Measurements from ENCODE around the gene MTPN.

MTPN gene

GRCh38 chr7:135920478-135920877 lies 56.7 kb downstream of the MTPN start:
- no peak for DNase-seq

GRCh38 chr7:135919071-135919841 lies 57.9 kb downstream of the MTPN start:
- no peak for DNase-seq

DNA sequence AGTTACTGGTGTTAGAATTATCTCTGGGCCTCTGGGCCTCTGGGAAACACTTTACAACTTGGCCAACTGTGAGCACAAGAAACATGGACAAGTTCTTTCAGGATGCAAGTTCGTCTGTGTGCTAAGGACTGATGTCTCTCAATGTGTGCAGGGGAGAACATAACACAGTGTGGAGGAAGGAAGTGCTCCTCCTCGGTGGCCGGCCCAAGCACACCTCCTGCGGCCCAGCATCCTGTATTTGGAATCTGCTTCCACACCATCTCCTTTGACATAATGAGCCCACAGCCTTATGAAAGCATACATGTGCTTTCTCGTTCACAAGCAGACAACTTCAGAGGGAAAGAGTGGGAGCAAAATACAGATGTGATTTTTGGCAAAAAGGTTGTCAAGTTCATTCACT lies 59.0 kb downstream of the MTPN start:
- DNase-seq: no peak

DNA sequence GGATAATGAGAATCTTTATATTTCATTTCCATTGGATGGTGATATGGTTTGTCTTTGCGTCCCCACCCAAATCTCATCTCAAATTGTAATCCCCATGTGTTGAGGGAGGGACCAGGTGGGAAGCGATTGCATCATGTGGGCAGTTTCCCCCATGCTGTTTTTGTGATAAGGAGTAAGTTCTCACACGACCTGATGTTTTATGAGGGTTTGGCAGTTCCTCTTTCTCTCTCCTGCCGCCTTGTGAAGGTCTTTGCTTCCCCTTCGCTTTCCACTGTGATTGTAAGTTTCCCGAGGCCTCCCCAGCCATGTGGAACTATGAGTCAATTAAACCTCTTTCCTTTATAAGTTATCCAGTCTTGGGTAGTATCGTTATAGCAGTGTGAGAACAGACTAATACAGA lies 59.4 kb downstream of the MTPN start:
- no peak for DNase-seq

DNA sequence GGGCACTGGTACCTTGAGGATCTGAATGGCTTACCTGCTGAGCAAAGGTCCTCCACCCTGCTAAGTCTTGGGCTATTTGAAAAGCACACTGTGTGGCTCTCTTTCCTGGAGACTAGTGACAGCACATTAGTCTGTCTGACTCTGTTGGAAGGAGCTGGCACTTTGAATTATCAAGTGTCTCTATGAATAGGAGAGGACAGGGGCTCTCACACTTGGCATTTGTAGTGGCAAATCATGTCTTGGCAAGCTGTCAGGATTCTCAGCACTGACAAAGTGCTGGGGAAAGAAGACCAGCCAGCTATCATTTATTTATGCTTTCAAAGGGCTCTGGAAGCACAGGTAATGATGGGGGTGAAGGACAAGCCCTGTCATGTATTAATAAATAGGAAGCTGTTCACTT lies 62.8 kb downstream of the MTPN start:
- DNase-seq: no peak

GRCh38 chr7:135913404-135913803 lies 63.8 kb downstream of the MTPN start:
- no peak for DNase-seq

DNA sequence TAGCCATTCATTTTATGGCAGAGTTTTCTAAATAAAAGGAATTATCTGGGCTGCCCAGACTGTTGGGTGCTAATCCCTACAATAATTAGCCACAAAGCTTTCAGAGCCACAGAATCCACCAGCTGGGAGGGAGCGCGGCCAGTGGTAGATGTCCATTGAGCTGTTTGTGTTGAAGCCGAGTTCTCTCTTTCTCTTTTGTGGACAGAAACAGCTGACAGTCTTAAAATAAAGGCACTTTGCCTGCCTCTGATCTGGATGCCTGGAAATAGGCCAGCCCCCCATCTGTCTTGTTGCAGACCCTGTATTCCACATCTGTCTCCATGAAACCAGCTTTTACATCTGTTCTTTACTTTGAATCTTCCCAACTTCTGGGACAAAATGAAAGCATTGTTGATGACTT lies 66.1 kb downstream of the MTPN start:
- no peak for DNase-seq

DNA sequence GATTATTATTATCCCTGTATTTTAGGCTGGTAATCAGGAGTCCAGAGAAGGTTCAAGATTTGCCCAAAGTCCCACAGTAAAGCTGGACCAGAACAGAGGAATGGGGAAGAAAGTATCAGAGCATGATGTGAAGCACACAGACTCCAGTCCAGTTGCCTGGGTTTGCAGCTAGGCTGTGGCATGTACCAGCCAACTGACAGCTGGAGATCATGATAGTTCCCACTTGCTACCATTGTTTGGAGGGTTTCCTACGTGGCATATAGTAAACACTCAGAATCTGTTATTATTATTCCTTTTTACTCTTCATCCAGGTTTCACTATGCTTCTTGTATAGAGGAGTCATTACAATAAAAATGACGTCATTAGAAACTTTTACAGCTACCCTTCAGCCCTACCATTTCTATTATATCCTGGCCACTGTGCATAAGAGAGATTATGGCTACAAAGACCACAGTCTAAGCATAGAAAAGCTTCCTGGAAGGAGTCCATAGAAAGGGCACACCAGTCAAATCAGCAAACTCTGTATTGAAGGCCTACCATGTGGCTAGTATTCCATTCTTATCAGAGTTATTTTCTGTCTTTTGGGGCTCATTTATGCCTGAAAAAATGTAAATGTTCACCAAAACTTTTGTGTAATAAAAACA lies 66.6 kb downstream of the MTPN start:
- no peak for DNase-seq

DNA sequence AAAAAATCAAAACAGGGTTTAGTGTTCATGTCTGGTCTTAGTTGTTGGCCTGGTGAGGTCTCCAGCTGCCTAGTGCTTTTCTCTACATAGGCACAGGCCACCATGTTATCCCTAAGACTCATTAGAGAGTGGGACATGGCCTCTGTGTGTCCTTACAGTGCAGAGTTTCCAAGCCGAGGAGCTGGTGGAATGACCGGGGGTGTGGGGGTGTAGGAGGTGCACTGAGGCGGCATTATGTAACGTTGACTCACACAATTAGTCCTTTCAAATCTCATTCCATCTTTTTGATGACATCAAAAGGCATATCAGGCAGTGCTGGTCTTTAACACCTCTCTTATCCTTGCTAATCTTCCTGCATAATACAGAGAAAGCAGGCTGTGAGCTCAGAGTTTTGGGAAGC lies 71.3 kb downstream of the MTPN start:
- DNase-seq: no peak

- no peak for DNase-seq
These were observed 71.8 kb downstream of the MTPN start for GRCh38 chr7:135905355-135905754.

- DNase-seq: no peak
These were observed 72.9 kb downstream of the MTPN start for GRCh38 chr7:135904282-135904681.

DNA sequence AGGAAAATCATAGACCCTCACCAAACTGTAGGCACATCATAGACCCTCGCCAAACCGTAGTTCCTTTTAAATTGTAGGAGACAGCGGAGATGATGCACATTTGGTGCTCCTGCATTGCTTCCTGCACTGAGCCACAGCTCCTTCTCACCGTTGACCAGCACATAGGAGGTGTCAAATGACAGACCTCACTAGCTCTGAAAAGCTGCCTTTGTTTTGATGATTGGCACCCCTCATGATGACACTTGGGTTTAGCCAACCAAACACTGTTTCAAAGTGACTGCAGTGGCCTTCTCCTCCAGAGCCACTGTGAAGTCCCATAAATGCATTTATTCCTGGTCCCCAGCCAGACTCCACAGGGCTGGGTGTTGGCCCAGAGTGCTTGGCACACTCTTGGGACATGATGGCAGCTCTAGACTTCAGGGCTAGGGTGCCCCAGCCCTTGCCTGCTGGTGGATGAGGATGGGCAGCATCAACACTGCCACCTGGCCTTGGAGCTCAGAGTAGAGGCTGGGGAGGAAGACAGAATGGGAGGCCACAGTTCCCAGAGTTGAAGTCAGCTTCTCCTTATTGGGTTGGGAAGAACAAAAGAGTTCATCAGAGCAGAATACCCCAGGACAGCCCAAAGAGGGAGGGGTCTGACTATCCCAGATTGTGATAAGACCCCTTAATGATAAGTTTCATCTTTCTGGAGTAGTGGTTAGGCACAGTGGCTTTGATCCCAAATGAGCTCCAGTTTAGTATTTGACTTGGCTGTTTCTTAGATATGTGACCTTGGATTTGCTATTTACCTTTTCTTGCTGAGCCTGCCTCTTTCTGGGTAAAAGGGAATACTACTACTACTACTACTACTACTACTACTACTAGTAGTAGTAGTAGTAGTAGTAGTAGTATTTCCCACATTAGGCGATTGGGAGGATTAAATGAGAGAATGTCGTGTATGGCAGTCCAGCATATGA lies 75.3 kb downstream of the MTPN start:
- no peak for DNase-seq

DNA sequence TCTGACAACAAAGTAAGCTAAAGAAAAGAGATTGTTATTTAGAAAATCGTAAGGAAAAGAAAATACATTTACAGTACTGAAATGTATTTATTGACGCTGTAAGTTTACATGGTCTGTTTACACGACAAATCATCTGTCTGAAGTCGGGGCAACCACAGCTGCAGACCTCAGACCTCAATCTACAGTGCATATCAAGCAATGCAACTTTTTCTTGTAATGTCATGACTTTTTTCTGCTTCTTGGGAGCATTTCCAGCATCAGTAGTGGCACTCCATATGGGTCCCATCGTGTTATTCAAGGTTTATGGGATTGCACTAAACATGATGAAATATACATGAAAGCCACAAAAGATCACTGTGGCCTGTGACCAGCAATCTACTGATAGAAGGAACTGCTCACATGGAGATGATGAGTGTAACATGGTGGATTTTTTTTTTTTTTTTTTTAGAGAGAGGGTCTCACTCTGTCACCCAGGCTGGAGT lies 77.1 kb downstream of the MTPN start:
- DNase-seq: no peak

- DNase-seq: no peak
These were observed 77.6 kb downstream of the MTPN start for GRCh38 chr7:135899458-135900064.

DNA sequence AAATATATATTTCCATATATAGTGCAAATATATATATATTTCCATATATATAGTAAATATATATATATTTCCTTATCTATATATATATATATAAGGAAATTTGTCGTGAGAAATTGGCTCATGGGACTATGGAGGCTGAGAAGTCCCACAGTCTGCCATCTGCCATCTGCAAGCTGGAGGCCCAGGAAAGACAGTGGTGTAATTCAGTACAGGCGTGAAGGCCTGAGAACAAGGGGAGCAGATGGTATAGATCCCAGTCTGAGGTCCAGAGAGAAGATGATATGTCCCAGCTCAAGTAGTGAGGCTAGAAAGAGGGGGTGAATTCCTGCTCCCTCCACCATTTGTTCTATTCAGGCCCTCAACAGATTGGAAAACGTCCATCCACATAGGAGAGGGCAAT lies 78.9 kb downstream of the MTPN start:
- no peak for DNase-seq

DNA sequence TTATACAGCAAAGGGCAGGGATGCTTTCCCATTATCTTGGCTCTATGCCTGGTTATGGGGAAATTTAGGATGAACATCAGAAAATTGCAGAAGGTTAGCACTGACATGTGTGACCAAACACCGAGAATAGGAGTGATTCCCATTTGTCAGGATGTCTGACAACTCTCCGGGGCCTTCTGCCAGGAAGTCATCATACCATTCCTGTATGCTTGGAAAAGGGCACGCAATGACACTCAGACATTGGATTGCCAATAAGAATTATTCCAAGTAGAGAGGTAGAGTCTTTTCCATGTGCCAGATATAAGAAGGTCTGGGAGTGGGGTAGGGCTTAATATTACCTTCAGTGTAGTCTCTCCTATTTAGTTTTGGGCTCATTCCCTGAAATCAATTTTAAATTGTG lies 82.3 kb downstream of the MTPN start:
- no peak for DNase-seq

GRCh38 chr7:135889823-135890222 lies 87.3 kb downstream of the MTPN start:
- no peak for DNase-seq

GRCh38 chr7:135888740-135889139 lies 88.4 kb downstream of the MTPN start:
- DNase-seq: no peak

- no peak for DNase-seq
These were observed 90.6 kb downstream of the MTPN start for GRCh38 chr7:135886345-135887132.

GRCh38 chr7:135884495-135885232 lies 92.5 kb downstream of the MTPN start:
- DNase-seq: no peak

GRCh38 chr7:135879233-135879632 lies 97.9 kb downstream of the MTPN start:
- DNase-seq: no peak
